ENCODE measurements around the gene RYR1.

DNA sequence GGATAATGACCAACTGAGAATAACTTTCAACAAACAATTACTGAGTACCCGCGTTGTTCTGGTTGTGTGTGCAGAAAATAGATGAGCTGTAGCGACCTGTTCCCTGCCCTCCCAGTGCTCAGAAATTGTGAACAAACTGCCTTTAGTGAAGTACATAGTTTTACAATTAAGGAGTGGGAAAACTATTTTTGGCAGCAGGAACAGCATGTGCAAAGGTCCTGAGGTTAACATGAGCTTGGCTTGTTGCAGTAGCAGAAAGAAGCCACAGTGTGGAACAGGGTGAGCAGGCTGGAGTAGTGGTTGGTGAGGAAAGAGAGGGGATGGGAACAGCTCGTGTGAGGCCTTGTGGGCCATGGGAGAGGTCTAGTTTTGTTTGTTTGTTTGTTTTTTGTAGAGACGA is 16.0 kb downstream of the RYR1 start:
- TF ChIP-seq CBX8 (IDR thresholded peaks at IDR 0.05; ENCODE audit: borderline replicate concordance, low read depth, low read length) (no peak), SP4 (IDR thresholded peaks at IDR 0.05; ENCODE audit: low read length) (no peak), EP300 (IDR thresholded peaks at IDR 0.05; ENCODE audit: borderline replicate concordance in 1 of 2, low read depth in 2 of 2, low read length in 2 of 2) (no peak), JUND (IDR thresholded peaks at IDR 0.05; ENCODE audit: low read length) (no peak), TCF12 (IDR thresholded peaks at IDR 0.05; ENCODE audit: low read depth, low read length) (no peak), EZH2 (IDR thresholded peaks at IDR 0.05; ENCODE audit: low read depth, low read length, severe bottlenecking) (no peak), POLR2AphosphoS5 (IDR thresholded peaks at IDR 0.05; ENCODE audit: low read depth, low read length) (no peak), POLR2A (IDR thresholded peaks at IDR 0.05; ENCODE audit: control extremely low read depth in 1 of 2, low read depth in 2 of 2, low read length in 2 of 2) (no peak), POU5F1 (IDR thresholded peaks at IDR 0.05; ENCODE audit: low read depth, low read length) (no peak)
- TF ChIP-seq, protein P1, sequence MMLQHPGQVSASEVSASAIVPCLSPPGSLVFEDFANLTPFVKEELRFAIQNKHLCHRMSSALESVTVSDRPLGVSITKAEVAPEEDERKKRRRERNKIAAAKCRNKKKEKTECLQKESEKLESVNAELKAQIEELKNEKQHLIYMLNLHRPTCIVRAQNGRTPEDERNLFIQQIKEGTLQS (IDR thresholded peaks at IDR 0.05; ENCODE audit: insufficient read depth, low read depth, low read length): no peak
- TF ChIP-seq, protein P2, sequence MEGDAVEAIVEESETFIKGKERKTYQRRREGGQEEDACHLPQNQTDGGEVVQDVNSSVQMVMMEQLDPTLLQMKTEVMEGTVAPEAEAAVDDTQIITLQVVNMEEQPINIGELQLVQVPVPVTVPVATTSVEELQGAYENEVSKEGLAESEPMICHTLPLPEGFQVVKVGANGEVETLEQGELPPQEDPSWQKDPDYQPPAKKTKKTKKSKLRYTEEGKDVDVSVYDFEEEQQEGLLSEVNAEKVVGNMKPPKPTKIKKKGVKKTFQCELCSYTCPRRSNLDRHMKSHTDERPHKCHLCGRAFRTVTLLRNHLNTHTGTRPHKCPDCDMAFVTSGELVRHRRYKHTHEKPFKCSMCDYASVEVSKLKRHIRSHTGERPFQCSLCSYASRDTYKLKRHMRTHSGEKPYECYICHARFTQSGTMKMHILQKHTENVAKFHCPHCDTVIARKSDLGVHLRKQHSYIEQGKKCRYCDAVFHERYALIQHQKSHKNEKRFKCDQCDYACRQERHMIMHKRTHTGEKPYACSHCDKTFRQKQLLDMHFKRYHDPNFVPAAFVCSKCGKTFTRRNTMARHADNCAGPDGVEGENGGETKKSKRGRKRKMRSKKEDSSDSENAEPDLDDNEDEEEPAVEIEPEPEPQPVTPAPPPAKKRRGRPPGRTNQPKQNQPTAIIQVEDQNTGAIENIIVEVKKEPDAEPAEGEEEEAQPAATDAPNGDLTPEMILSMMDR (IDR thresholded peaks at IDR 0.05; ENCODE audit: control extremely low read depth in 1 of 3, insufficient read depth in 1 of 3, low read depth in 1 of 3, low read length in 3 of 3): no peak
